Fibroblast of the conjunctiva (primary cell): ENCODE data around the gene CYP2A6.
"Not testable (repeated sequence)": the region's sequence is repeated elsewhere in the genome, so short reads cannot be mapped to it uniquely, and the experiment has no call there.

Experiments
- DNase-seq: peaks from one replicate; pipeline ENCODE4 v3.0.0-alpha.2; 2010; ENCODE audit warnings: low read depth

CYP2A6 gene

DNA sequence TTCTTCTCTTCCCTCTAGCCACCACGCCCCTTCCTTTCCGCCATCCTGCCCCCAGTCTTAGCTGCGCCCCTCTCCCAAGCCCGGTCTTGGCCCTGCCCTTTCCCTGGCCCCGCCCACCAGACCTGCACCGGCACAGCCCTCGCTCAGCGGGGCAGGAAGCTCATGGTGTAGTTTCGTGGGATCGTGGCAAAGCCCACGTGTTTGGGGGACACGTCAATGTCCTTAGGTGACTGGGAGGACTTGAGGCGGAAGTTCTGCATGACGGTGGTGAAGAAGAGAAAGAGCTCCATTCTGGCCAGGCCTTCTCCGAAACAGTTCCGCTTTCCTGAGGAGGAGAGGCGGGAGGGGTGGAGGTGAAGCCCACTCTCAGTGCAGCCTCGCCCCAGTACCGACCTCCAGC, 6.6 kb downstream of the CYP2A6 start:
- DNase-seq, result not testable (repeated sequence)

DNA sequence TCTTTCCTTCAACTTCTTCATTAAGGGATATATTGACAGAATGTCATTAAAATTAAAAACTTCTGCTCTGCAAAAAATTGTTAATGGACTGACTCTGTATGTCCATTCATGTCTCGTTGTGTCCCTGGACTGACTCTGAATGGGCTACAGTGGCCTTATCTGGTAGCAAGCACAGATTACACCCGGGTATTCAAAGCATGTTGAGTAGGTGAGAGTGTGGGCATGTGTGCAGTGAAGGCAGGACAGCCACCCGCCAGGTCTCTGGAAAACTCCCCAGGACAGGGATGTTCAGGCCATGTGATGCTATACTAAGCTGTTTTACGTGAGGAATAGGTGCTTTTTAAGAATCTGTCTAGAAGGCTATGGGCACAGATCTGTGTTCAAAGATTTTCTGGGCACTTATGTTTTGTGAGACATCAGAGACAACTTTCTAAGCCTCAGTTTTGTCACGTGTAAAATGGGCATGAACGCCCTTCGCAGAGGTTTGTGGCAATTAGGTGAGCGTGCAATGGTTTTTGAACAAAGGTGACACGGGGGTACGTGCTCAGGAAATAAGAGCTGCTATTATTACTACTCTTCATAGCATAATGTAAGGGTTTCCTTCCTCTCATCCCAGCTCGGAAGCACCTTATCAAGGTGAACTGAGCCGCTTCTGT, 7.1 kb downstream of the CYP2A6 start:
- DNase-seq, result not testable (repeated sequence)

DNA sequence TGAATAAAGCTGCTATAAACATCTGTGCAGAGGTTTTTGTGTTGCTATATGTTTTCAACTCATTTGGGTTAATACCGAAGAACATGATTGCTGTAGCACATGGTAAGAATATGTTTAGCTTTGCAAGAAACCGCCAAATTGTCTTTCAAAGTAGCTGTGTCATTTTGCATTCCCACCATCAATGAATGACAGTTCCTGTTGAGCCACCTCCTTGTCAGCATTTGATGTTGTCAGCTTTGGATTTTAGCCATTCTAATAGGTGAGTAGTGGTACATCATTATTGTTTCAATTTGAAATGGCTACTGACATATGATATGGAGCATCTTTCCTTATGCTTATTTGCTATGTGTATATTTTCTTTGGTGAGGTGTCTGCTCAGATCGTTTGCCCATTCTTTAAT, 8.2 kb downstream of the CYP2A6 start:
- not testable (repeated sequence) for DNase-seq

DNA sequence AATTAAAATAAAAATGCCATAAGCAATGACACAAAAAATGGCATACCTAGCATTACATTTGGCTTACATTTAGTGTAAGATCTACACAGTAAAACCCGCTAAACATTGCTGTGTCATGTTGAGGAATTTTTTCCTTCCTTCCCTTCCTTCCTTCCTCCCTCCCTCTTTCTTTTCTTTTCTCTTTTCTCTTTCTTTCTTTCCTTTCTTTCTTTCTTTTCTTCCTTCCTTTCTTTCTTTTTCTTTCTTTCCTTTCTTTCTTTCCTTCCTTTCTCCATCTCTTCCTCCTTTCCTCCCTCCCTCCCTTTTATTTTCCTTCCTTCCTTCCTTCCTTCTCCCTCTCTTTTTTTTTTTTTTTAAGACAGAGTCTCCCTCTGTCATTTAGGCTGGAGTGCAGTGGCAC, 11.8 kb downstream of the CYP2A6 start:
- not testable (repeated sequence) for DNase-seq

DNA sequence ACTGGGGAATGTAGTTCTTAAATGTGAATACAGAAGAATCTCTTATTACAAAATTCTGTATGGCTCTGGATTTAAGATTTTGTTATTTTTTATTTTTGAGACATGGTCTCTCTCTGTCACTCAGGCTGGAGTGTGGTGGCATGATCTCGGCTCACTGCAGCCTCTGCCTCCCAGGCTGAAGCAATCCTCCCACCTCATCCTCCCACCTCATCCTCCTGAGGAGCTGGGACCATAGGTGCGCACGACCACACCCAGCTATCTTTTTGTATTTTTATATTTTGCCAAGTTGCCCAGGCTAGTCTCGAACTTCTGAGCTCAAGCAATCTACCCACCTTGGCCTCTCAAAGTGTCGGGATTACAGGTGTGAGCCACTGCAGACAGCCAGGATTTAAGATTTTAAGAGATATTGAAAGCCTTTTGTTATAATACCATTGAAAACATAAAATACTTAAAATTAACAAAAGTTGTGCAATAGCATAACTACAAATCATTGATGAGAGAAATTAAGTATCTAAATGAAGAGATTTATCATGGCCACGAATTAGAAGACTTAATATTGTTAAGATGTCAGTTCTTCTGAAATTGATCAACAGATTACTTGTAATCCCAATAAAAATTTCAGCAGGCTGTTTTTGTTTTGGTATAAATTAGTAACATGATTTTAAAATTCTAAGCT, 13.4 kb downstream of the CYP2A6 start:
- no peak for DNase-seq

DNA sequence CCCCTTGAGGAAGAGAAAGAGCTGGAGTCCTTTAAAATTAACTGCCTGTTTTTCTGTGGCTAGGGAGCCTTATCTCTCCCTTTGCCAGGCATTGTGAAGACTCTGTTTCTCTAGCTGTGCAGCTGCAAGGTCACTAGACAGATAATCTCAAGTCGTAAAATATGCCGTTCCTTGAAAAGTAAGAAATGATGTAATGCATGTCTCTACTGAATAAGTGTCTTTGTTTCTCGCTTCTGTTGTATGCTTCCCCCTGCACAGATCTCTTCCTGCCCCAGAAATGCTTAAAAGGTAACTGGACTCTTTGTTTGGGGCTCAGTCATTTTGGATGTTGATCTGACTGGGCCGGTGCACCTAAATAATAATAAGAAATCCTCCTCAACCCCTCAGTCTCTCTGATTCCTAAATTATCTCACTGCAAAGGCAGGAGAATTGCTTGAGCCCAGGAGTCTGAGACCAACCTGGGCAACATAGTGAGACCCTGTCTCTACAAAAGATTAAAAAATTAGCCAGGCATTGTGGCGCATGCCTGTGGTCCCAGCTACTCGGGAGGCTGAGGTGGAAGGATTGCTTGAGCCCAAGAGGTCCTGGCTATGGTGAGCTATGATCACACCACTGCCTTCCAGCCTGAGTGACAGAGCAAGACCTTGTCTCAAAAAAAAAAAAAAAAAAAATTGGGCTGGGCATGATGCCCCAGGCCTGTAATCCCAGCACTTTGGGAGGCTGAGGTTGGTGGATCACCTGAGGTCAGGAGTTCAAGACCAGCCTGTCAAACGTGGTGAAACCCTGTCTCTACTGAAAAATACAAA, 16.3 kb downstream of the CYP2A6 start:
- not testable (repeated sequence) for DNase-seq

DNA sequence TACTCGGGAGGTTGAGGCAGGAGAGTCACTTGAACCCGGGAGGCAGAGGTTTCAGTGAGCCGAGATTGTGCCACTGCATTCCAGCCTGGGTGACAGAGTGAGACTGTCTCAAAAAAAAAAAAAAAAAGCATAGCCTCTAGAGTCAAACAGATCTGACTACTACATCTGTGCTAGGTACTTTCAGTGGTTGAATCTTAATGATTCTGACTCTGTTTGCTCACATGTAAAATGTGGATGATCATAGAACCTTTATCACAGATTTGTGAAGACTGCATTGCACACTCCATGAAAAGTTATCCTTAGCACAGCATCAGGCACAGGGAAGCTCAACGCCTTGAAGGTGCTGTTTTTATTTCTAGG, 17.8 kb downstream of the CYP2A6 start:
- DNase-seq, result not testable (repeated sequence)

DNA sequence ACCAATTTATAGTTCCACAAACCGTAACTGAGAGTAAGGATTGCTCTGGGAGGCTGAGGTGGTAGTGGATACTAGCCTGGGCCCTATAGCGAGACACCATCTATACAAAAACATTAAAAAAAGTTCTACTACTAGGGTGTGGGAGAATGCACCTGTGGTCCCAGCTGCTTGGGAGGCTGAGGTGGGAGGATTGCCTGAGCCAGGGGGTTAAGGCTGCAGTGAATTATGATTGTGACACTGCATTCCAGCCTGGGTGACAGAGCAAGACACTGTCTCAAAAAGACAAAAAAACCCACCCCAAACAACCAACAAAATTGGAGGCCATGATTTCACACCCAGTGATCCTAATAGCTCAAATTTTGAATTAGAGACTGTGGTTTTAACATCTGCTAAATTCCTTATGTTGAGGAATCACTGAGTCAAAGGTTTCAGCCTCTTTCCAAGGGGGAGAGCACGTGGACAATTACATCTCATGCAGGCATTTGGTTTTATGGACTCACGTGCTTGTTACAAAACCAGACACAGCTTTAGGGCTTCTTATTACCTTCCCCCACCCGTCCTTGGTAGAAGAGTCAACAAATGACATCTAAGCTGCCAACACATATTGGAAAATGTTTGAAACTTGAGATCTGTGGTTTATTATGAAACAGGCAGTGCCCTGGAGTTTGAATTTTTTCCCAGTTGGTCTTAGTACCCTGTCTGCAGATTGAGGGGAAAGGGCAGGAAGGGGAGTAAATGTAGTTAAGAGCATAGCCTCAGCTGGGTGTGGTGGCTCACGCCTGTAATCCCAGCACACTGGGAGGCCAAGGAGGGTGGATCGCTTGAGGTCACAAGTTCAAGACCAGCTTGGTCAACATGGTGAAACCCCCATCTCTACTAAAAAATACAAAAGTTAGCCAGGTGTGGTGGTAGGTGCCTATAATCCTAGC, 18.5 kb downstream of the CYP2A6 start:
- DNase-seq, result peak; percentile 97

DNA sequence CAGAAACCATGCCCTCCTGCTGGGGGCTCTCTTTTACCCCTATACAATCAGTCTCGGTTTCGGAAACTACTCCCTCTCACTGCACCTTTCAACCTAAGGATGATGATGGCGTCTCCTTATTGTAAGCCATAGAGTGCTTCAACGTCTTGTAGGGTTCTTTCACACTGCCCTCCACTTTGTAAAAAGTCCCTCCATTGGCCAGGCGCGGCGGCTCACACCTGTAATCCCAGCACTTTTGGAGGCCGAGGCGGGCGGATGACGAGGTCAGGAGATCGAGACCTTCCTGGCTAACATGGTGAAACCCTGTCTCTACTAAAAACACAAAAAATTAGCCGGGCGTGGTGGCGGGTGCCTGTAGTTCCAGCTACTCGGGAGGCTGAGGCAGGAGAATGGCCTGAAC, 19.5 kb downstream of the CYP2A6 start:
- DNase-seq, result not testable (repeated sequence)

DNA sequence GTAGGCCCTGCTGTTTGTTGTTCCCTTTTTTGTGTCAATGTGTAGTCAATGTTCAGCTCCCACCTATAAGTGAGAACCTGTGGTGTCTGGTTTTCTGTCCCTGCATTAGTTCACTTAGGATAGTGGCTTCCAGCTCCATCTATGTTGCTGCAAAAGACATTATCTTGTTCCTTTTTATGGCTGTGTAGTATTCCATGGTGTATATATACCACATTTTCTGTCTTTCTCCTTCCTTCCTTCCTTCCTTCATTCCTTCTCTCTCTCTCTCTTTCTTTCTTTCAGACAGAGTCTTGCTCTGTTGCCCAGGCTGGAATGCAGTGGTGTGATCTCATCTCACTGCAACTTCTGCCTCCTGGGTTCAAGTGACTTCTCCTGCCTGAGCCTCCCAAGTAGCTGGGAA, 21.0 kb downstream of the CYP2A6 start:
- no peak for DNase-seq

DNA sequence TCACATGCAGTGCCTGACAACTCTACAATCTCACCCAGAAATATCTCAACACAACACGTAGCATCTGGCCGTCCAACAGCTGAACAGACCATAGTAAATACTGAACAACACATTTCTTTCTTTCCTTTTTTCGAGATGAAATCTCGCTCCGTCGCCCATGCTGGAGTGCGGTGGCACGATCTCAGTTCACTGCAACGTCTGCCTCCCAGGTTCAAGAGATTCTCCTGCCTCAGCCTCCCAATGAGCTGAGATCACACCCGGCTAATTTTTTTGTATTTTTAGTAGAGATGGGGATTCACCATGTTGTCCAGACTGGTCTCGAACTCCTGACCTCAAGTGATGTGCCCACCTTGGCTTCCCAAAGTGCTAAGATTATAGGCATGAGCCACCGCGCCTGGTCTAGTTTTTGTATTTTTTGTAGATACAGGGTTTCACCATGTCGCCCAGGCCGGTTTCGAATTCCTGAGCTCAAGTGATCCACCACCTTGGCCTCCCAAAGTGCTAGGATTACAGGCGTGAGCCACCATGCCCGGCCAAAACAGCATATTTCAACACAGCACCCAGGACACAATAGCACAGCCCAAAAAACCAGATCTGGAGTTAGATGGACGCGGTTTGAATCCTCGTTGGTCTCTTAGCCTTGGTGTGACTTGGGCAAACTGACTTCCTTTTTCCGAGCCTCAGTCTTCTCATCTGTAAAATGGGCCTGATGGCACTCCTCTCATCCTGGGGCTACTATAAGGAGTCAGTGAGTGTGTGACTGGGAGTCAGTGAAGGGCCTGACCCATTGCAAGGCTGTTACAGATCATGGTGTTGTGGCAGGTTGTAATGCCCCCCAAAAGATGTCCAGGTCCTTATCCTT, 22.6 kb downstream of the CYP2A6 start:
- no peak for DNase-seq

DNA sequence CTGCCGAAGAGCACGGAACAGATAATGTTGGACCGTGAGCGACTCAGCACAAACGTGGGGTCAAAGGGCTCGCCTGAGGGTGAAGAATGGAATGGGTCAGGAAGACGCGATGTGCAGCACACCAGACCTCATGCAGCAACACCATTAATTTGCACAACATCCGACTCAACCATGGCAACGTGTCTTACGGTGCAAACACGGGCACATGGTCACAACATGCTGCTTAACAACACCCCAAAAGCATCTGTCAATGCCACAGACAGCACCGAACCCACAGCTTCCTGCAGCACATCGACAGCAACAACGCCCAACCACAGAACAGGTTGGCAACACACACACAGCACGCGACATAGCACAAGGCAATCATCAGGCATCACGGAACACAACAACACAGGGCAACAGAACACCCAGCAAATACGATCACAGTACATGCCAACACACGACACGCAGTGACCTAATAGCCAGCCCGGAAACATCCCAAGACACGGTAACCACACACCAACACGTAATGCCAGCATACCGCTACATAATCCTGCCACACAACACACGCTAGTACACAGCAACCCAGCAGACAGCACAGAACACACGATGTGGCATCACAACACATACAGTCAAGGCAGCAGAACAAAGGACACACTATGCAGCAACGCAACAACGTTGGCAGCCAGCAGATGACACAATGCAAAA, 23.4 kb downstream of the CYP2A6 start:
- not testable (repeated sequence) for DNase-seq

DNA sequence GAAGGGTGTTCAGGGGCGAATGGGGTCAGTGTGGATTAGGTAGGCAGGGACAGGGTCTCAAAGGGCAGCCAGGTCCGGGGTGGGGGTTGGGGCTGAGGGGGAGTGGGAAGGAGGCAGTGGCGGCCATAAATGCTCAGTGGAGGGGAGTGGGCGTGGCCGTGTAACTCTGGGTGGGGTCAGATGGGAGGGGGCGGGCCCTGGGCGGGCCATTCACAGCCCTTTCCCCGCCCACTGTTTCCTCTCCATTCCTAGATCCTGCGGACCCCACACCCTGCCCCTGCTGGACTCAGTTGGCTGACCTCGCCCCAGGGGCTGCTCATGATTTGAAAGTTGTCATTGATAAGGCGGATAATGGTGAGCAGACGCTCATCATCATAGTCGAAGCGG, 23.9 kb downstream of the CYP2A6 start:
- DNase-seq, result not testable (repeated sequence)

DNA sequence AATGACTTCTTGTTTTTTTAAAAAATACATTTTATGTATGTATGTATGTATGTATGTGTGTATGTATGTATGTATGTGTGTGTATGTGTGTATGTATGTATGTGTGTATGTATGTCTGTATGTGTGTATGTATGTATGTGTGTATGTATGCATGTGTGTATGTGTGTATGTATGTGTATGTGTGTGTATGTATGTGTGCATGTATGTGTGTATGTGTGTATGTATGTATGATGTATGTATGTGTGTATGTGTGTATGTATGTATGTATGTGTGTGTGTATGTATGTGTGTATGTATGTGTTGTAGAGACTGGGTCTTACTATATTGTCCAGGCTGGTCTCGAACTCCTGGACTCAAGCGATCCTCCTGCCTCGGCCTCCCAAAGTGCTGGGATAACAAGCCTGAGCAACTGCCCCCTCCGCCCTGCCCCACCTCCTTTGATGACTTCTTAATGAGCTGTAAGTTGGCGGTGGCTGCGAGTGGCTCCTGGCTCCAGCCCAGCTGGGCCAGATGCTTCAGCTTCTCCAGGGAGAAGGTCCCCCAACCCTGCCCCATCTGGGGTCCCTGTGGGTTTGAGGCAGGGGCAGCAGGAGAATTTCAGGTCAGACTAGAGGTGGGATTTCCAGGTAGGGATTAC, 24.7 kb downstream of the CYP2A6 start:
- DNase-seq, result not testable (repeated sequence)

DNA sequence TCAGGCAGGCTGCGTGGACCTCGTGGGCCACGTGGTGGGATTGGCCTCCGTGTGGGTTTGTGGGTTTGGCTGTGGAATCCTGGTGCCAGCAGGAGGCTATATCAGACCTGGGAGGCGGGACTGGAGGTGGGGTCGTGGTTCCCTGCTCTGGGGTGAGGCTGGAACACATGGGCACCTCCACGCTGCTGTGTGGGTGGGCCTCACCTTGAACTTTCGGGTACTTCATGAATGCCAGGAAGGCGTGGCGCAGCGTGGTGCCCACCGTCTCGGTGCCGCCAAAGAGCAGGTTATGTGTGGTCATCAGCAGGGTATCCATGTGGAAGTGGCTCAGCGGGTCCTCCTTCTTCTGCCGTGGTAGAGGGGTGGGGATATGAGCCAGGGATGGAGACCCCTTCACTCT, 25.3 kb downstream of the CYP2A6 start:
- not testable (repeated sequence) for DNase-seq

DNA sequence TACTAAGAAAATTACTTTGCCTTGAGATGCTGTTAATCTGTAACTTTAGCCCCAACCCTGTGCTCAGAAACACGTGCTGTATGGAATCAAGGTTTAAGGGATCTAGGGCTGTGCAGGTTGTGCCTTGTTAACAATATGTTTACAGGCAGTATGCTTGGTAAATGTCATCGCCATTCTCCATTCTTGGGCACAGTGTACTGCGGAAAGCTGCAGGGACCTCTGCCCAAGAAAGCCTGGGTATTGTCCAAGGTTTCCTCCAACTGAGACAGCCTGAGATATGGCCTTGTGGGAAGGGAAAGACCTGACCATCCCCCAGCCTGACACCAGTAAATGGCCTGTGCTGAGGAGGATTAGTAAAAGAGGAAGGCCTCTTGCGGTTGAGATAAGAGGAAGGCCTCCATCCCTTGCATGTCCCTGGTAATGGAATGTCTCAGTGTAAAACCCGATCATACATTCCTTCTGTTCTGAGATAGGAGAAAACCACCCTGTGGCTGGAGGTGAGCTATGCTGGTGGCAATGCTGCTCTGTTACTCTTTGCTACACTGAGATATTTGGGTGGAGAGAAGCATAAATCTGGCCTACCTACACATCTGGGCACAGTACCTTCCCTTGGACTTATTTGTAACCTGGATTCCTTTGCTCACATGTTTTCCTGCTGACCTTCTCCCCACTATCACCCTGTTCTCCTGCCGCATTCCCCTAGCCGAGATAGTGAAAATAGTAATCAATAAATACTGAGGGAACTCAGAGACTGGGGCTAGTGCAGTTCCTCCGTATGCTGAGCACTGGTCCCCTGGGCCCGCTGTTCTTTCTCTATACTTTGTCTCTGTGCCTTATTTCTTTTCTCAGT, 27.3 kb downstream of the CYP2A6 start:
- DNase-seq, result not testable (repeated sequence)

DNA sequence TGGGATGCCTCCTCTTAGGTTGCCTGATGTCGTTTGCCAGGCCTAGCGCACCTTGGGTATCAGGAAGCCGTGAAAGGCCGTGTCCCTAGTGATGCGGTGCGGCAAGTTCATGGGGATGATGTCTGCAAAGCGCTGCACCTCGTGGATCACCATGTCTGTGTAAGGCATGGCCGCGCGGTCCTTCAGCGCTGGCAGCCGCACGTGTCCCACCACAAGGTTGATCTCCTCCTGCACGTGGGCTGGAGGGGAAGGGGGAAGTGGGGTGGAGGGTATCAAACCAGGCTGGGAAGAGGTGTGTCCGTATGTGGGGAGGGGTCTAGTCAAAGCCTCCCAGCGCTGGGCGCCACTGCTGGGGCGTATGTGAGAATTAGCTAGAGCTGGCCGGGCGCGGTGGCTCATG, 28.1 kb downstream of the CYP2A6 start:
- DNase-seq, result no peak

DNA sequence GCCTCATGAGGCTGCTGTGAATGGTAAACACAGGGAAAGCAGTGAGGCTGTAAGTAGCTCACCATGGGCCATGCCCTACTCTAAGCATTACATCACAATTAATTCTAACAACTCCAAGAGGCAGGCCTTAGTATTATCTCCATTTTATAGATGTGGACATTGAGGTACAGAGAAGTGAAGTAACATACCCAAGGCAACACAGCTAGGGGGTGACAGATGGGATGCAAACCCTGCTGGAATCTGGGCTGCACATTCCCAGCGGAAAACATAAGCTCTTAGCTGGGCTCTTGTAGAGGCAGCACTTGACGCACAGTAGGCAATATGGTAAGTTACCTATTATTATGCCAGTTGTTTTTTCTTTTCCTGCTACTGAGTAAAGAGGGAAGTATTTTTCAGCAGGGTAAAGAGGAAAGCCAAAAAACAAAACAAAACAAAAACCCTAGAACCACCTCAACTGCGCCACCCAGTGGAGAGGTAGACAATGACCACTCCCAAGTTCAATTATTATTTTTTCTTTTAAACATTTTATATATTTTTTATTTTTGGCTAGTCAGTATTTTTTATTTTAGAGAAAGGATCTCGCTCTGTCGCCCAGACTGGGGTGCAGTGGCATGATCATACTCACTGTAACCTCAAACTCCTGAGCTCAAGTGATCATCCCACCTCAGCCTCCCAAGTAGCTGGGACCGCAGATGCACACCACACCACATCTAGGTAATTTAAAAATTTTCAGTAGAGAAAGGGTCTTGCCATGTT, 30.6 kb downstream of the CYP2A6 start:
- not testable (repeated sequence) for DNase-seq
